SKM-1 (cell line): ENCODE measurements around the gene FMN2.
"Not testable (repeated sequence)": the region's sequence is repeated elsewhere in the genome, so short reads cannot be mapped to it uniquely, and the experiment has no call there.

Source experiments
- DNase-seq: peaks from one replicate; lab custom pipeline; 2025; ENCODE audit not compliant: unreplicated experiment; lab: John Stamatoyannopoulos, UW

Gene FMN2

DNA sequence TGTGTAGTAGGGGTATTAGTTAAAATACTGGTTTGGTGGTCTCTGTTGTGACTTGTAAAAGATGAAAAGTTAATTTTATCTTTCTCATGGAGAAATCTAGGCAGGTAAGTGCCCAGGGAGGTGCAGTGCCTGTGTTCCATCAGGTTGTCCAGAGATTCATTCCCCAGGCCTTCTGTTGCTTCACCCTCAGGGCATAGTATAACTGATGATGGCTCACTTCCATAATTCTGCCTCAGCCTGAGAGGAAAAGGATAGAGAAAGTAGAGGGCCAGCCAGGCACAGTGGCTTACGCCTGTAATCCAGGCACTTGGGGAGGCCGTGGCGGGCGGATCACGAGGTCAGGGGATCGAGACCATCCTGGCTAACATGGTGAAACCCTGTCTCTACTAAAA, 153.9 kb downstream of the FMN2 start:
- no peak for DNase-seq

DNA sequence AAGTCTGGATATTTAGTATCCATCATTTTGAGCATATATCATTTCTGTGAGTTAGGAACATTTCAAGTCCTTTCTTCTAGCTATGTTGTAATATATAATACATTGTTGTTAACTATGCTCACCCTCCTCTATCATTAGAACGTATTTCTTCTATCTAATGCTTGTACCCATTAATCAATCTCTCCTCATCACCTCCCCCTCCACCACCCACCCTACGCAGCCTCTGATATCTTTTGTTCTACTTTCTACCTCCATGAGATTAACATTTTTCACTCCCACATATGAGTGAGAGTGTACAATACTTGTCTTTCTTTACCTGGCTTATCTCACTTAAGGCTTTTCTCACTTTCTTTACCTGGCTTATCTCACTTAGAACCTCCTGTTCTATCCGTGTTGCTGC, 156.2 kb downstream of the FMN2 start:
- no peak for DNase-seq

DNA sequence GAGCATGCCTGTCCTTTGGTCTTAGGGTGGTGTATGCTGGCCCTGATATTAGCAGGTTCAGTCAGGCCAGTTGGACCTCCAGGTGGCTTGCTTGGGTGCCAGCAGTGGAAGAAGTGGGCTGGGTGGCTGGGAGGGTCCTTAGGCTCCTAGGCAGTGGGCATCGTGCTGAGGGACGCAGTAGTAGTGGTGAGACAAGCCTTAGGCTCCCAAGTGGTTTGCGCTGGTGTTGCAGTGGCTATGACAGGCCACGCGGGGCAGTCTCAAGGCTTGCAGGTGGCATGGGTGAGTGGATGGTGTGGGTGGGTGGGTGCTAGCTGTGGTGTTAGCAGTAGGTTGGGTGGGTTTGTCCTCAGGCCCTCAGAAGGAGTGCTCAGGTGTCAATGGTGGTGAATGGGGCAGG, 162.3 kb downstream of the FMN2 start:
- no peak for DNase-seq

DNA sequence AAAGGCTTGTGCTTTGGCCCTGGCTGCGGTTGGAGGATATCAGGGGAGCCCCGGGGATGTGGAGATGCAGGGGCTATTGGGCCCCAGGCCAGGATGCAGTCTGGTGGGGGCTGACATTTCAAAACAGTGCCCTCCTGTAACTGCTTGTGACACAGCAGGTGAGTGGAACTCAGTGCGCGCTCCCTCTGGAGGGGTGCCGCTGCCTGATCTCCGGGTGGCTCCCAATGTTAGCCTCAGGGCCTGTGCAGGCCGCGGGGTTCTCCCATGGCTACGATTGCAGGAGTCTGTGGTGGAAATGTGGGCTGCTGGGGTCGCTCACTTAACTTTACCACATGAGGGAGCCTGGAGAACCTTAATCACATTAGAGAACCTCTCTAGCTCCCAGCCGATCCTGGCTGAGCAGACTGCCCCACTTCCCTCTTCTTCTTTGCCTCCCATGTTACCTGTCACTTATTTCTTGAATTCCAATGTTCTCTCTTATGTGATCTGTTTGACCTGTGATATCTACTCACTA, 163.2 kb downstream of the FMN2 start:
- no peak for DNase-seq

DNA sequence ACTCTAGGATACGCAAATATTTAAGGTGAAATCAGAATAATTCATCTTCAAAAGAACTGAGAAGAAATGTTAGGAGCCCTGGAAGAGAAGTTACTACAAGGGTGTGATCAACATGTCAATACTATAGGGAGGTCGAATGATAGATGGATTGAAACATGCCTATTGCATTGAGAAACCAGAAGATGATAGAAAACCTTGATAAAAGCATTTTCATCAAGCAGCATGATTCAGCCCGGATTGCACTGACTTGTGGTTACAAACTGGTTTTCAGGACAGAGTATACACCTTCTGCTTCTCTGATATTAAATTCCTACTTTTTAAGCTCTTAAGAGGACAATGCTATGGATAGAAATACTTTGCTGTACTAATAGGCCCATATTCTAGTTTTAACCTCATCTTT, 164.2 kb downstream of the FMN2 start:
- no peak for DNase-seq

DNA sequence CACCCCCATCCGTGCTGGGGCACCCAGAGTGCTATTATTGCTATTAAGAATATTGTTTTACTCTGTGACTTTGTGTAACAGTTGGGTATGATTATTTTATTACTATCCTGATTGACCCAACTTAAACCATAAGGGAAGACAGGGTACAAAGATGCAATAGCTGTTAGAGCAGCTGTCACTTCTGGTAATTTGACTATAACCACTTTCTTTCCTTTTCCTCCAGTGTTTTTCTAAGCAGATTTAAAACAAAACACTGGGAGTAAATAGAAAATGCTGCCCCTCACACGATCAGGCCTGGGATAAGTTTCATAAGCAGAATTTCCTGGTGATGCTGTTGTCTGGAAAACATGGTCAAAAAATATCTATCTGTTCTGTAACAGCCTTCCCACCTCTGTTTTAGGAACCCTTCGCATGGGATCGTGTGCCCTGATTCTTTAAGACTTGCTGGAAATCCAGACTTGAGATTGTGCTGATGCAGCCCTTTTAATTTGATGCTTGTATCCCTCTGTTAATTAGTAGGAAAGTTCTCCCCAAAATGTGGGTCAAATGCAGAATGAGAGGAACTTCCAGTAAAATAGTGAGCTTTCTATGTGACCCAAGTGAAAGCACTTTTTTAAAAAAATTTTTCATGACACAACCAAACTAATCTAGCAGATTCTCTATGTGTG, 165.3 kb downstream of the FMN2 start:
- DNase-seq: no peak

DNA sequence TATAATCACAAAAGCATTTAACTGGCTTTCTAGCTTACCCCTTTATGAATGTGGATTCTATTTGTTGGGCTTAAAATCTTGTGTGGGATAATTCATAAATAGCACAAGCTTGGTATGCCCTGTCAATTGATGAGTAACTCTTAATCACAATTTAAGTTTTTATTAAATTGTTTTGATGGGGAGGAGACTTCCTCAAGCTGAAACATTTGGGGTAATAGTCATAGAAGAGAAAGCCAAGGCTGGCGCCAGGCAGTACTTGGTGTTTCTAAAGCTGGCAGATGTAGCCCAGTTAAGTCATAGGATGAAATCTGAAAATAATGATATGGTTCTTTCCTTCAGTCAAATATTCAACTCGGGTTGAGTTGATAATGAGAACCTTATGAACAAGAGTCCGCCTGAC, 167.2 kb downstream of the FMN2 start:
- no peak for DNase-seq

DNA sequence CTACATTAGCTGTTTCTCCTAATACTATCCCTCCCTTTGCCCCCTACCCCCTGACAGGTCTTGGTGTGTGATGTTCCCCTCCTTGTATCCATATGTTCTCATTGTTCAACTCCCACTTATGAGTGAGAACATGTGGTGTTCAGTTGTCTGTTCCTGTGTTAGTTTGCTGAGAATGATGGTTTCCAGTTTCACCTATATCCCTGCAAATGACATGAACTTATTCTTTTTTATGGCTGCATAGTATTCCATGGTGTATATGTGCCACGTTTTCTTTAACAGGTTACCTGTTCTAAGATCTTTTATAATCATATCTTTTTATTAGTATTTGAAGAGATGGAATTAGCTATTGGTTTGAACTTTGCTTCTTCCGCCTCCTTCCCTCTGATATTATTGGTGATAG, 172.8 kb downstream of the FMN2 start:
- not testable (repeated sequence) for DNase-seq

DNA sequence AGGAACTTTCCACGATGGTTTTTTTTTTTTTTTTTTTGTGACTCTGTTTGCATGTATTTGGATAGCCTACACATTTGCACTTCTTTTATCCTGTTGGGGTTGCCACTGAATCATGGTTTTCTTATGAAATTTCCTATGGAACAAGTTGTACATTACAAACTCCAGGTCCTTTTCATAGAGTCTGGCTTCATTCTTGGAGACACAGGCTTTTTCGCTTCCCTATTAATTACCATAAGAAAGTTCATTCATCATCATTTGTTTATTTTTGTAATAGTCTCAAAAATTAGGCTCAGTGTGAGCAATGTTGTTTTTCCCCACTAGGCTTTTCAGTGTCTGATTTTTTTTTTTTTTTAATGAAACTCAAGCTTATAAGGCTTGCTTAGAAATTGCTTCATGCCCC, 179.4 kb downstream of the FMN2 start:
- no peak for DNase-seq

DNA sequence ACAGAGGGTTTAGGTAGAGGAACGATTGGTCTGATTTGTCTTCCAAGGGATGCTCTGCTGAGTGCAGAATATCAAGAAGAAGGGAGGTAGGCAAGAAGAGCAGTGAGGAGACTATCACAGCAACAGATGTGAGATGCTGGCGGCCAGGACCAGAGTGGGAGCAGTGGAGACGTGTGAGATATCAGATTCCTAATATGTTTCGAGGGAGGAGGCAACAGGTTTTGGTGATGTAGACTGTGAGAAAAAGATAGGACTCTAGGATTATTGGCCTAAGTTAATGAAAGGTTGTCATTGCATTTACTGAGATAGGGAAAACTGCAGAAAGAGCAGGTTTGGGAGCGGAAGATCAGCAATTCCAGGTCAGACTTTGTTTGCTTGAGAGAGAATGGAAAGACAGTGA, 182.9 kb downstream of the FMN2 start:
- no peak for DNase-seq

DNA sequence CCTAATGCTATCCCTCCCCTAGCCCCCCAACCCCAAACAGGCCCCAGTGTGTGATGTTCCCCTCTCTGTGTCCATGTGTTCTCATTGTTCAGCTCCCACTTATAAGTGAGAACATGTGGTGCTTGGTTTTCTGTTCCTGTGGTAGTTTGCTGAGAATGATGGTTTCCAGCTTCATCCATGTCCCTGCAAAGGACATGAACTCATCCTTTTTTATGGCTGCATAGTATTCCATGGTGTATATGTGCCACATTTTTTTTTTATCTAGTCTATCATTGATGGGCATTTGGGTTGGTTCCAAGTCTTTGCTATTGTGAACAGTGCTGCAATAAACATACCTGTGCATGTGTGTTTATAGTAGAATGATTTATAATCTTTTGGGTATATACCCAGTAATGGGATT, 183.5 kb downstream of the FMN2 start:
- DNase-seq: not testable (repeated sequence)

DNA sequence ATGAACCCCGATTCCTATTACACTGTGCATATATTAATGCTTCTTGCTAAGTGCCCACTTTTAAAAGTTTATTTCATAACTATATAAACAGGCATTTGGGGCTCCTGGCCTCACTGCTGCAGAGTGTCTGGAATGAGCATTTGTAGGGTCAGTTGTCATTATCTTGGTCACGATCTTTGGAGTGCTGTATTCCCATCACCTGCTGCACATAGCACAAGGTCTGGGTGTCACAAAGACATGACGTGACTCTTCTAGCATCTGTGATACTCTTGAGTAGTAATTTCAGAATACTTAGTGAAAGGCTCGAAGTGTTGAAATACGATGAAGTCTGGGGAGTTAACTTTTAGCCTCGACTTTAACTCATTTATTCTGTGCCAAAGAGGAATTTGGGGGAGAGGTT, 186.4 kb downstream of the FMN2 start:
- DNase-seq: no peak

DNA sequence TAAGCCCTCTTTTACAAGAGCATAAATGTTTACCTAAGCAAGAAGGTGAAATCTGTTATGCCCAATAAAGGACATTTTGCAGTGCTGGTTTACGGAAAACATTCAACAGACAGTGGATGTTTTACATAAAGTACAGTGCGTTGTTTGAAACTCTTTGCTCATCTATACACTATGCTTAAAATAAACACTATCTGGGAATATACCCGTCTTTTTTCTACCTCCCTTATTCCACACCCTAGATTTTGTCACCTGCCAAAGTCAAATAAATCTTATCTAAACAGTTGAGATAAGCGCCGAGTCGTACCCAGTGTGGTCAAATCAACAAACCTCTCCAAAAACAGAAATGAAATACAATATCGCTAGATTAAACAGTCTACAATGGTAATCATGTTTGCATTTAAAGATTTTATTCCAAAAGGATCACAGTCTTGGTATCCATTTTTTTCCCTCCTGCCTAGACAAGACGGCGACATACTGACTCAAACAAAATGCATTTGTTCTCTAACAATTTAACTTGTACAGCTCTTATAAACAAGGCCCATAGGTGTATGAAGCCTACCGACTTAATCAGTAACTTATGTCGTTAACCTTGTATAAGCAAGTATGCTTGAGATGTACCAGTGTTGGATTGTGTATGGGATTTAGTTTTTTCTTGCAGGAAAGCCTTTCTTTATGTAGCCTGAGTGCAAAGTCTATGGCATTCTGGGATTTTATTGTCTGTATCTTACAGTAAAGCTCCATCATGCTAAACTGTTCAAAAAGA, 189.1 kb downstream of the FMN2 start:
- no peak for DNase-seq

DNA sequence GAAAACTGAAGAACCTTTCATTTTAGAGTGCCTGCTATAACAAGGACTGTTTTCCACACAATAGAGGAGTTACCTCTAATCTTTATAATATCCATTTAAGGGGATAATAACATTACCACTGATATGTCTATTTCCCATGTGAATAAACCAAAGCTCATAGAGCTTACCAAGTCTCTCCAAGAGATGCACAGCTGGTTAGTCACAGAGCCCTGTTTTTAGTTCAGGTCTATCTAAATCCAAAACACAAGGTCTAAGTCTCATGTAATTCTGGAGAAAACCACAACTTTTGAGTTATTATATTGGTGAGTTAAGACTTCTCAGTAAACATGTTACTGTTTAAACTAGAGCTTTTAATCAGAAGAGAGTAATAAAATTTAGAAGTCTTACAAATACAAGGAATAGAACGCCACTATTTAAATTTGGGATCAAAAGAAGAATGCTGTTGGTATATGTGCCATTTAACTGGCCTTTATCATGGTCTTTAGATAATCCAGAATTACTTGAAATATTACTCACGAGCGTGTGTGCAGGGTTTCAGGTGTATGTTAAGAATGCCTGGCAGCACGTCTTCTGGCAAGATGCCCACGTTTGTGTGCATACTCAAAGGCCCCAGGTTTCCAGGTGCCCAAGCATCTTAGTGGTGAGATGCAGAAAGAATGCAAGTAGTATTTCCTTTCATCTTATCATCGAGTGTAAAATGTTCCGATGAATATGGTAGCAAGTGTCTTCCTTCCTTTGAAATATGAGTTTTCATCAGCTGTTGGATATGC, 190.6 kb downstream of the FMN2 start:
- no peak for DNase-seq

DNA sequence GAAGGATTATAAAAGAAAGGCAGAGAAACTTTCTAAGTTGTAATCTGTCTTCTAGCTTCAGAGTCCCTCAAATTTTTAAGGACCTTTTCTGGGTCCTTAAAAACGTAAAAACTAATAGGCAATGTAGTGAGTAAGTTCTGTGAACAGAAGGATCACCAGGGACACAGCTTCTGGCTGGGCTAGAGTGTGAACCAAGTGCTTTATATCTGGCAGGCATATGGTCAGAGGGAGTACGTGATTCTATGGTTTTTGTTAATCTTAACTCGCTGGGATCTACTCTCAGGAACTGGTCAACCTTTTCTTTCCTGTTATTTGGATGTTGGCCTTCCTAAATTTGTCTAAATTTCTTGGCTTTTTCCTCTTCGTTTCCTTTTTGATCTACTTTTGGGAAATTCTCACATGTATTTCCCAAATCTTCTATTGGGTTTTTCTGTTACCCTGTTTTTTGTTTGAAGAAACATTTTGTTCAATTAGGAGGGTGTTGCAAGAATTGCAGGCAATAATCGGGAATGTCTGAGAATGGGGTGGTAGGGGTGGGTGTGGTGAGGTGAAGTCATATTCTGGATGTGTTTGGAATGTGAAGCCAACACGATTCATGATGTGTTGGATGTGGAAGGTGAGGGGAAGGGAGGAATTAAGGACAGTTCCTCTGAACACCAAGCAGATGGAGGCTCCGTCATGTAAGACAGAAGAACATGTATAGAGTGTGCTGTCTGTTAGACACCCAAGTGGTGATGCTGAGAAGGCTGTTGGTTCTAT, 193.2 kb downstream of the FMN2 start:
- no peak for DNase-seq

DNA sequence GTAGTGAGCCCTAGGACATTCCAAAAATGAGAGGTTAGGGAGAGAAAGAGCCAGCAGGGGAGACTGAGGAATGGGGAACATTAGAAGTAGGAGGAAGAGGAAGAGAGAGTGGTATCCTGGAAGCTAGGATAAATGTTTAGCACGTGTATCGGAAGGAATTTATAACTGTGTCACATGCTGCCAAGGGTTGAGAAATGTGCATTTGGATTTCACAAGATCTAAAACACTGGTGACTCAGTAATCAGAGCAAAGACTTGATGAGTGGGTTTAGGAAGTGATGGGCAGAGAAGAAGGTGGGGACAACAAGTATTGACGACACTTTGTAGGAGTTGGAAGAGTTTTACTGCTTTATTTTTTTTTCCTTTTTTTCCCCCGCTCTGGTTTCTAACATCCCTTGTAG, 193.9 kb downstream of the FMN2 start:
- DNase-seq: no peak

DNA sequence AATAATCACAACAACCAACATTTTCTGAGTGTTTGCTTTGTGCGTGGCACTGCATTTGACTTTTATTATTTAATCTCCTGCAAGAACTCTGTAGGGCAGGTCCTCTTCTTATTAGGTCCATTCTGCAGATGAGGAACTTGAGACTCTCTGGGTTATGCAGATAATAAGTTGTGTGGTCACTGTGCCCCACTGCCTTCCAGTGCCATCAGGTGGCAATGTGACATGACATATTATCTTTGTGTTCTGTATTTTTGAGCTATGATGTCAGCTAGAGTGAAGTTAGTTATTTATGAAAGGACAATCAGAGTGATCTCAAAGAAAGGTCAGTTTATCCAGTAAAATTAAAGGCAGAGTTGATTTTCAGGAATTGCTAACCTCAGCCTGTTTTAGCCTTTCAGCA, 196.0 kb downstream of the FMN2 start:
- DNase-seq: no peak

DNA sequence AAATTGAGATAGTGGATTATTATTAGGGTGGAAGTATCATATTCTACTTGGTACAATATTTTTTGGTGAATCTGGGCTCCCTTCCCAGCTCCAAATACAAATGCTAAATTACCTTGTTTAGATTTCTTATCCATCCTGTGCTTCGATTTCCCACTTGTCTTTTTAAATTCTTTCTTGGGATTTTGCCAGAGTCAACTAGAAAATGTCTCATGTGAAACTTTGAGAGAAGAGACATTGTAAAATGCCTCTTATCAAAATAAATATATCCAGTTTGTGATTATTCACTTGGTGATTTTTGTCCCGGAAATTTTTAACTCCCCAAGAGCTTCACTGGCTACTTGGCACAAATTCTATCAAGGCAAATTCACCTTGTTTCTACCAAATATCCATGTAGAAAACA, 202.0 kb downstream of the FMN2 start:
- no peak for DNase-seq

DNA sequence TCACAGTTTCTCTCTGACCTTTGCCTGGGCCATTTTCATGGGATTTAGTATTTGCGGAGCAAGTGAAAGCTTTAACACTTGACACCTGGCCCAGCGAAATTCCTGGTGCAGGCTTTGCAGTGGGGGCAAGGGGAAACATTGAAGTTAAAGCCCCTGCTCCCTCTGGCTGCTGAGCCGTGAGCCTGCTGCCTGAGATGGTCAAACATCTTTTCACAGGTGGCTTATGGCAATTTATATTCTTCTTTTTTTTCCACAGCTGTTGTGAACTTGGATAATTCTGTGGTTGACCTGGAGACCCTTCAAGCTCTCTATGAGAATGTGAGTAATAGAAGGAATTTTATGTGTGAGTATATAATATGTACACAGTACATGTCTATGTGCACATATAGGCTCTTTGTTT, 202.9 kb downstream of the FMN2 start:
- no peak for DNase-seq

DNA sequence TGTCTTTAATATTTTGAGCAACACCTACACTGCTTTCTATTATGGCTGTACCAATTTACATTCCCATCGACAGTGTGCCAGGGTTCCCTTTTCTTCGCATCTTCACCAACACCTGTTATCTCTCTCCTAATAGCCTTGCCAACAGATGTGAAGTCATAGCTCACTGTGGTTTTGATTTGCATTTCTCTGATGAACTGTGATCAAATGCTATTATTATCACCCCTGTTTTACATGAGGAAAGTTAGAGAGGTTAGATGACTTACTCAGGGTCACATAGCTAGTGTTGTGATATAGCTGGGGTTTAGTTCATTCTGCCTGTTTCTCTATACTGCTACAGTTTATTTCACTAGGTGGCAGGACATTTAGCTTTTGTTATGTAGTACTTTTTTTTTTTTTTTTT, 204.1 kb downstream of the FMN2 start:
- DNase-seq: no peak

DNA sequence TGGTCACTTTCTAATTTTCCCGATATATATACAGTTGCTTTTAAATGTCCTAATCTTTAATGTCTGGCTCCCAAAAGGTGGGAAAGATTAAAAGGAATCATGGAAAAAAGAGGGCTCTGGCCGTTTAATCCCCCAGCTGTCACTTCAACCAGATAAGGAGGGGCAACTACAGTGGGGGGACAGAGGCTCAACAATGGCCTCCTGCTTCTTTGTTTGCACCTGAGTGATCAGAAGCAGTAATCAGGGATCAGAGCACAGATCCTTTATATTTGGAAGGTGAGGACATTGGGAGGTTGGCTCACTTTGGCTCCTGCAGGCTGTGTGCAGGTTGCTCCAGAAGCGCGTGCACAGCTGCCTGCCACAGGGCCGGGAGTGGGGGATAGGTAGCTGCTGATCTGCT, 212.8 kb downstream of the FMN2 start:
- no peak for DNase-seq
